Activated CD4-positive, alpha-beta T cell treated with anti-CD3 and anti-CD28 coated beads, Interleukin-2, amount 50 U/mL, for 4 hours (primary cell): ENCODE results near the gene CTNNAL1.

ENCODE experiments used
- DNase-seq, 2 experiments: peaks; one replicate each; pipeline ENCODE4 v3.0.0-alpha.2; 2020

Gene CTNNAL1

DNA sequence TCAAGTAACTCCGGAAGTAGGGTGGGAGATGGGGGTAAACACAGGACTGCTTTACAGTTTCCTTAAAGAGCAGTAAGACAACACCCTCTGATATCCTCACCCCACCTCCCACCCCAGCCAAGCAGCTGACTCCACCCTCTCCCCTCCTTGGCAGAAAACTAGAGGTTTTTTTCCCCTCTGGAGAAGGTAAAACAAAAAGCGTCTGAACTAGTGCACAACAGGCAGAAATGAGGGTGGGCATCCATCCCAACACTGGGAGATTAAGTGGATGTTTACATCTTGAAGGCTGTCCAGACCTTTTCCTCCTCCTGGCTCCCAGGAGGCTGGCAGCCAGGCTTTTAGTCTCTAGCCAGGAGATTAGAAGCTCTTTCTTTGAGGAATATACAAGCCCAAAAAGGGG, 13.9 kb upstream of the CTNNAL1 start:
- no peak for DNase-seq

DNA sequence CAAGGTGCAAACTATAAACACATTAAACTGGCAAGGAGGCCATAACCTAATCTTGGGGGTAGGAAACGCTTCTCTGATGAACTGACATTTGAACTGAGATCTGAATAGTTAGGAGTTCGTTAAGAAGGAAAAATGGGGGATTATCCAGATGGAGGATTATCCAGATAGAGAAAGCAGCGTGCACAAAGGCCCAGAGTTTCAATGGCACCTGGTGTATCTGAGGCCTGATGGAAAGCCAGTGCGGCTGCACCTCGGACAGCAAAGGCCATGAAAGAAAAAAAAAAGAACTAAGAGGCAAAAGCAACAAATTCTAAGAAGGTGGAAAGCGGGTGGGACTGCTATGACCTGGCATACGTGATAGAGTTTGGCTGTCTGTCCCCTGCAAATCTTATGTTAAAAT, 13.0 kb upstream of the CTNNAL1 start:
- no peak for DNase-seq

GRCh38 chr9:109022873-109023272, 9.6 kb upstream of the CTNNAL1 start:
- DNase-seq, result no peak

- DNase-seq, result no peak
These were observed 7.5 kb upstream of the CTNNAL1 start for GRCh38 chr9:109020581-109021511.

DNA sequence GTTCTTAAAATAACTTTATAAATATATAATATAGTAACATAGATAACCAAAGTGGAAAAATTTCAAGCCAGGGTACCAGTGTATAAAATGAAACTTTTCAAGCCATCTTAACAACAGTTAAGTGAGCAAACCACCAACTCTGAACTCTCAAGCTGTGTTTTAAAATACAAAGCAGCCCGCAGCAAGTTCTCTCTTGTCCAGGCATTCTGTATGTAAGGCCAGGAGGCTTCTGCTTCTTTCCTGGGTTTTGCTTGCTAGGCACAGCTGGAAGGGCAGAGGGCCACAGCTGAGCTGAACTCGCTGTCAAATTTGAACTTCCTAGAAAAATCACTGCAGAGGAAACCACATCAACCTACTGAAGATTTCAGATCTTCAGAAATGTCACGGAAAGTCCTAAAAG, 6.8 kb upstream of the CTNNAL1 start:
- no peak for DNase-seq

DNA sequence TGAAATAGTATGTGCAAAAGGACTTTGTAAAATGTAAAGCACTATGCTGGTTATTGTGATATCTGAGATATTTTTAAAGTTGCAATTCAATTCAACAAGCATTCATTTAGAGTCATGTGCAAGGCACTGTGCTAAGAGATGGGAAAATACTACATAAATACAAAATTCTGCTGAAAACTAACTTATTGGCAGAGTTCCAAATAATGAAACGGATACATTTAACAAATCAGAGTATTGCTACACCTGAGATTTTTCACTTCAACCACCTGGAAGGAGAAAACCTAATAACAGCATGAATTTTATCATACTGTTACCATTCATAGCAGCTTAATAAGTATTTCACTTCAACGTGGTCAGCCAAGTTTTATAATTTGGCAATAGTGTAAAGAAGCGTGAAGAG, 6.1 kb upstream of the CTNNAL1 start:
- DNase-seq, result no peak

GRCh38 chr9:109017493-109017892, 4.2 kb upstream of the CTNNAL1 start:
- no peak for DNase-seq

DNA sequence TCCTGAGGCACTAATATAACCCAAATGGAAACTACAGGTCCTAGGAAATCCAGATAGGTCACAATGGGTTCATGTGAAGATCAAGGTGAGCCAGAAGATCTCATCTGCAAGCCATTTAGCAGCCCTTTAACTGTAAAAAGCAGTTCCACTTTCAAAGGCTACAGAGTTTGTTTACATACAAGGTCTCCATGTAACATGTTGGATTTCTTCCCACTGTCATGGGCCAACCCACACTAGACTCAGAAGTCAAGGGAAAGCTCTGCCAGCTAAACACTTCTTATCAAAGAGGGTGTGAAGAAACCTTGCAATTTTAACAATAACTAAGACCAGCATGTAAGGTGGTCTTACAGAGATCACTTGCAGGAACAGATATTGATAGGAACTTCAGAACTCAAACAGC, 3.8 kb upstream of the CTNNAL1 start:
- no peak for DNase-seq

DNA sequence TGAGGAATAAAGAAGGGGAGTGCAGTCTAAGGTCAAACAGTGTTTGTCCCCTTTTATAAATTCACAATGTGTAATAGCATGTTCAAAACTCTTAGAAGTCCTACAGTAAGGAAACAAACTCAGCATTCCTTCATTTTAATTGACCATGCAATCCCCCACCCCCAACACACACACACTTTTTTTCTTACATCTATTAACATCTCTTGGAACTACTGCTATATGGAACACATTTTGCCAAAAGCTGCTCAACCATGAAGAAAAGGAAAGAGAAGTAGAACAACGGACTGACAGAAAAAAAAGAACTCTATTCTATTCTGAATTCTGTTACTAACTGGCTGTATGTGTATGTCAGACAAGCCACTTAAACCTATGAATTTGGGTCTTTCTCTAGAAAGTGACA, 2.8 kb upstream of the CTNNAL1 start:
- no peak for DNase-seq

- DNase-seq, result no peak
These were observed 1.4 kb upstream of the CTNNAL1 start for GRCh38 chr9:109014608-109015280.

DNA sequence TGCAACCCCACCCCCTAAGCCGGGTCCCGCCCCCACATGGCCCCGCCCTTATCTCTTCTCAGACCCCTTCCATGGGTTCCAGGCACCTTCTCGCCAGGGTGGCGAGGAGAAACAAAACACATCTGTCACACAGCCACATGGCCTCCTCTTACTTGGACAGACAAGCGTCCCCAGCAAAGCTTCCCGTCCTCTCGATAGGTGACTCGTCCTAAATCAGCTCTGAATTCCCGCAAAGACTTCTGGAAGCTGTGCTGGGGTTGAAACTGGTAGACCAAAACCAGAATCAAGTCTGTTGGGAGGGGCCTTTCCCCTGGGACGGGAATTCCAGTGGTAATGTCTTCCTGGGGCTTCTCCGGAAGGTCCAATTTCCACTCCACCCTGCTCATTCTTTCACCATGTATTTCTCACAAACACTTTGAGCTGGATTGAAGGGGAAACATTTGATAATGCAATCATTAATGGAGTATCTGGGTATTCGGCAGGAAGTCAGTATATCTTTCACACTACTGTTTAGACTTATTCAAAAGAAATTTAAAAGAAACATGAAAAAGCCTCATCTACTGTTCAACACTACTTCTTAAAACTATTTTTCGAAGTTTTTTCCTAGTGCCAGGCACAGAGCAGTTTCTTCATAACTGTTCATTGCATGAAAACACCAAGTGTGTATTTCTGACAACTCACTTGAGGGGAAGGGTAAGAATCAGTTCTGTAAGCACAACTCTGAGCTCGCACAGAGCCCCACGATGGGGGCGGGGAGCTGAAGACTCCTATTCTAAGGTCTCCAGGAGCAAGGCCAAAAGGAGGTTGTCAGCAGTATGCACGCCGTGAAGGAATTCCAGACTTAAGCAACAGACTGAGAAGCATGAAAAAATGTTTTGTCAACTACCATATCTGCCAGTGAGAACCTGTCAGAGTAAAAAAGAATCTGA, 644 bp upstream of the CTNNAL1 start:
- no peak for DNase-seq

GRCh38 chr9:109012009-109012875, 1.1 kb downstream of the CTNNAL1 start:
- peak; percentile 52 for DNase-seq

- DNase-seq, result no peak
These were observed 2.0 kb downstream of the CTNNAL1 start for GRCh38 chr9:109011231-109011671.

GRCh38 chr9:109010746-109011145, 2.6 kb downstream of the CTNNAL1 start:
- DNase-seq, result peak; percentile 61 to 64

- DNase-seq, result no peak
These were observed 7.6 kb downstream of the CTNNAL1 start for GRCh38 chr9:109005678-109006077.

DNA sequence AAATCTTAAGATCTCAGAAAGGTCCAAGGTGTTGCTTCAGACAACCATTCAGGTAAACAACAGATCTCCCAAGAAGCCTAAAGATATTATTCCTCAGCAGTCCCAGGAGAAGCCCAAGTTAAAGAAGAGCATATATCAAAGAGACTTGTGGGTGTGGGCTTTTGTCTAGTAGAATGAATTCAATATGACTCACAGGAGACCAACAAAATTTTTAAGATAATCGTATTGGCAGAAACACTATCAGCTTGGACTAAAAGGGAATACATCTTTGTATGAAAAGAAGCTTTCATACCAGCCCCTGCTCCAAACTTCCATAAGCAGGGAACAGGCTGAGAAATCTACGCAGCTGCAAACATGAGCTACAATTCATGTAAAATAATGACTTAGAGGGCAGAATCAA, 10.2 kb downstream of the CTNNAL1 start:
- no peak for DNase-seq

GRCh38 chr9:109002141-109002540, 11.2 kb downstream of the CTNNAL1 start:
- no peak for DNase-seq

DNA sequence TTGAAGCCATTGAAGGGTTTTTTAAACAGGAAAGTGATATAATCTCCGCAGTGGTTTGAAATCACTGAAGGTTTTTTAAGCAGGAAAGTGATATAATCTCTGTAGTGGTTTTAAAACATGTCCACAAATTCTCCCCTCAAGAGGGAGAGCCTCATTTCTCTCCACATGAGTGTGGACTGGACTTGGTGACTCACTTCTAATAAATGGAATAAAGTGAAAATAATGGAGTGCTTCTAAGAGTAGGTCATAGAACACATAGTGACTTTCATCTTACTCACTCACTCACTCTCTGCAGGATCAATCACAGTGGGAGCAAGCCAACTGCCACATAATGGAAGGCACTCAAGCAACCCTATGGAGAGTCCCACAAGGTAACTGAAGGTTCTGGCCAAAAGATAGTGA, 12.0 kb downstream of the CTNNAL1 start:
- no peak for DNase-seq

- DNase-seq, result no peak
These were observed 16.2 kb downstream of the CTNNAL1 start for GRCh38 chr9:108997112-108997511.

- no peak for DNase-seq
These were observed 16.7 kb downstream of the CTNNAL1 start for GRCh38 chr9:108996643-108997042.

GRCh38 chr9:108994695-108995094, 18.6 kb downstream of the CTNNAL1 start:
- no peak for DNase-seq

- no peak for DNase-seq
These were observed 21.8 kb downstream of the CTNNAL1 start for GRCh38 chr9:108991479-108991878.
